Measurements from ENCODE around the gene LRP1B. TPM values are rescaled to one million over a fixed set of nuclear protein-coding genes. Genes with fewer than 3 reads are reported as not detected.

Gene LRP1B
- total and polyA plus RNA-seq, 8 donors, result 0.03 to 1.6 (median 0.84) TPM

- intact Hi-C loops (cut with DNase I), result no loop called here
- no peak overlapping the region for H3K4me3 ChIP-seq
- no peaks in the 10 kb centered on the region for H3K27me3 ChIP-seq
- no peak overlapping the region for H3K27ac ChIP-seq
- no peaks in the 10 kb centered on the region for H3K4me1 ChIP-seq
- TF ChIP-seq CTCF (IDR thresholded peaks at IDR 0.05), result no peak
- peaks cover 0 to 17% of the 10 kb centered on the region in 2 donors for H3K9me3 ChIP-seq
- no peak for ATAC-seq
- peak in 2 of 4 donors; percentile 60 to 66 for DNase-seq
- H3K36me3 ChIP-seq, result no peaks in the 10 kb centered on the region
Measured at GRCh38 chr2:141595316-141595920, 535.4 kb downstream of the LRP1B start.

GRCh38 chr2:141591787-141592186, 539.0 kb downstream of the LRP1B start:
- H3K4me1 ChIP-seq, result no peaks in the 10 kb centered on the region
- no peaks in the 10 kb centered on the region for H3K36me3 ChIP-seq
- peaks cover 0 to 17% of the 10 kb centered on the region in 2 donors for H3K9me3 ChIP-seq
- H3K4me3 ChIP-seq, result no peak overlapping the region
- no peak for TF ChIP-seq CTCF (IDR thresholded peaks at IDR 0.05)
- no peak overlapping the region for H3K27ac ChIP-seq
- intact Hi-C loops (cut with DNase I), result no loop called here
- H3K27me3 ChIP-seq, result no peaks in the 10 kb centered on the region
- ATAC-seq (no peak), DNase-seq (no peak)

- intact Hi-C loops (cut with DNase I), result no loop called here
- Histone ChIP-seq H3K27me3 (no peaks in the 10 kb centered on the region), H3K27ac (no peak overlapping the region), H3K4me1 (no peaks in the 10 kb centered on the region), H3K4me3 (no peak overlapping the region), H3K9me3 (peaks cover 0 to 17% of the 10 kb centered on the region in 2 donors), H3K36me3 (no peaks in the 10 kb centered on the region)
- TF ChIP-seq CTCF (IDR thresholded peaks at IDR 0.05), result no peak
- no peak for DNase-seq
- ATAC-seq, result no peak
Measured at GRCh38 chr2:141590620-141591019, 540.2 kb downstream of the LRP1B start.

GRCh38 chr2:141589314-141589713, 541.5 kb downstream of the LRP1B start:
- intact Hi-C loops (cut with DNase I), result no loop called here

GRCh38 chr2:141586985-141587384, 543.8 kb downstream of the LRP1B start:
- intact Hi-C loops (cut with DNase I), result no loop called here
- no peak for TF ChIP-seq CTCF (IDR thresholded peaks at IDR 0.05)
- Histone ChIP-seq H3K9me3 (peaks cover 0 to 3% of the 10 kb centered on the region in 2 donors), H3K4me3 (no peak overlapping the region), H3K36me3 (no peaks in the 10 kb centered on the region), H3K27me3 (no peaks in the 10 kb centered on the region), H3K4me1 (no peaks in the 10 kb centered on the region), H3K27ac (no peak overlapping the region)
- ATAC-seq, result no peak
- no peak for DNase-seq

More at GRCh38 chr2:141589314-141589713, 541.5 kb downstream of the LRP1B start:
- no peak for TF ChIP-seq CTCF (IDR thresholded peaks at IDR 0.05)
- H3K27me3 ChIP-seq, result no peaks in the 10 kb centered on the region
- ATAC-seq, result no peak
- no peak overlapping the region for H3K4me3 ChIP-seq
- H3K36me3 ChIP-seq, result no peaks in the 10 kb centered on the region
- H3K27ac ChIP-seq, result no peak overlapping the region
- no peak for DNase-seq
- peaks cover 0 to 17% of the 10 kb centered on the region in 2 donors for H3K9me3 ChIP-seq
- no peaks in the 10 kb centered on the region for H3K4me1 ChIP-seq

Data from left lung (tissue), 10 donors.